ENCODE results near the gene GPHA2.
A peak's percentile ranks its signal among the peaks of the same experiment; 100 is the strongest.

Gene GPHA2

GRCh38 chr11:64924910-64925284, 10.8 kb downstream of the GPHA2 start:
- H3K4me3 ChIP-seq (ENCODE audit: control insufficient read depth, low read depth, low read length) = peak overlapping the region; percentile 74
- DNase-seq (ENCODE audit: low read depth) = no peak
- TF ChIP-seq, protein P1, sequence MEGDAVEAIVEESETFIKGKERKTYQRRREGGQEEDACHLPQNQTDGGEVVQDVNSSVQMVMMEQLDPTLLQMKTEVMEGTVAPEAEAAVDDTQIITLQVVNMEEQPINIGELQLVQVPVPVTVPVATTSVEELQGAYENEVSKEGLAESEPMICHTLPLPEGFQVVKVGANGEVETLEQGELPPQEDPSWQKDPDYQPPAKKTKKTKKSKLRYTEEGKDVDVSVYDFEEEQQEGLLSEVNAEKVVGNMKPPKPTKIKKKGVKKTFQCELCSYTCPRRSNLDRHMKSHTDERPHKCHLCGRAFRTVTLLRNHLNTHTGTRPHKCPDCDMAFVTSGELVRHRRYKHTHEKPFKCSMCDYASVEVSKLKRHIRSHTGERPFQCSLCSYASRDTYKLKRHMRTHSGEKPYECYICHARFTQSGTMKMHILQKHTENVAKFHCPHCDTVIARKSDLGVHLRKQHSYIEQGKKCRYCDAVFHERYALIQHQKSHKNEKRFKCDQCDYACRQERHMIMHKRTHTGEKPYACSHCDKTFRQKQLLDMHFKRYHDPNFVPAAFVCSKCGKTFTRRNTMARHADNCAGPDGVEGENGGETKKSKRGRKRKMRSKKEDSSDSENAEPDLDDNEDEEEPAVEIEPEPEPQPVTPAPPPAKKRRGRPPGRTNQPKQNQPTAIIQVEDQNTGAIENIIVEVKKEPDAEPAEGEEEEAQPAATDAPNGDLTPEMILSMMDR (conservative IDR thresholded peaks at IDR 0.05; ENCODE audit: control insufficient read depth, insufficient read depth, low read depth, low read length) = no peak

GRCh38 chr11:64923944-64924909, 11.5 kb downstream of the GPHA2 start, which contains the start of gene PPP2R5B:
PPP2R5B (plus strand) TSS chr11:64924689; CDS start chr11:64925735, 1,046 bp downstream.
- DNase-seq (ENCODE audit: low read depth) = peak; percentile 93
- H3K4me3 ChIP-seq (ENCODE audit: control insufficient read depth, low read depth, low read length) = peak within 1 kb of the TSS; percentile 74
- TF ChIP-seq, protein P1 (conservative IDR thresholded peaks at IDR 0.05; ENCODE audit: control insufficient read depth, insufficient read depth, low read depth, low read length) = no peak

DNA sequence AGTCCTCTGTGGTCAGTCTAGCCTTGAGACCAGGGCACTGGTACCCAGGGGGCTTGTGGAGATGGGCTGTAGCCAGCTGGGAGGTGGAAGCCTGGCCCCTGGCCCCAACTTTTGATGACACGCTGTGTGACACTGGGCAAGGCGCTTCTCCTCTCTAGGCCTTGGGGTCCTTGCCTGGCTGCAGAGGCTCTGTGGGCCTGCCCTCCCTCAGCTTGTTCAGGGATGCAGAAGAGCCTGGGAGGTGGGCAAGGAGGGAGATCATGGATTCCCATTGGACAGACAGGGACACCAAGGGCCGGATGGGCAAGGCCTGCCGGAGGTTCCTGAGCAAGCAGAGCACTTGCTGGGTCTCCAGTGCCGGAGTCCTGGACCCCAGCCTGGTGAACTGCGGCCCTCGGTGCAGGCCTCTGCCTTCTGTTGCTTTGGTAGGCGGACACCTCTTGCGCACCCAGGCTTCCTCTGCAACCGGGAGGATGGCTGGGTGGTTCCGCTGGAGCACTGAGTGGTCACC, 12.5 kb downstream of the GPHA2 start:
- TF ChIP-seq, protein P1 (conservative IDR thresholded peaks at IDR 0.05; ENCODE audit: control insufficient read depth, insufficient read depth, low read depth, low read length) = no peak
- no peak for DNase-seq (ENCODE audit: low read depth)
- no peak overlapping the region for H3K4me3 ChIP-seq (ENCODE audit: control insufficient read depth, low read depth, low read length)

- no peak for DNase-seq (ENCODE audit: low read depth)
- TF ChIP-seq, protein P1 (conservative IDR thresholded peaks at IDR 0.05; ENCODE audit: control insufficient read depth, insufficient read depth, low read depth, low read length) = no peak
- H3K4me3 ChIP-seq (ENCODE audit: control insufficient read depth, low read depth, low read length) = no peak overlapping the region
Measured at GRCh38 chr11:64921384-64921783, 14.3 kb downstream of the GPHA2 start.

DNA sequence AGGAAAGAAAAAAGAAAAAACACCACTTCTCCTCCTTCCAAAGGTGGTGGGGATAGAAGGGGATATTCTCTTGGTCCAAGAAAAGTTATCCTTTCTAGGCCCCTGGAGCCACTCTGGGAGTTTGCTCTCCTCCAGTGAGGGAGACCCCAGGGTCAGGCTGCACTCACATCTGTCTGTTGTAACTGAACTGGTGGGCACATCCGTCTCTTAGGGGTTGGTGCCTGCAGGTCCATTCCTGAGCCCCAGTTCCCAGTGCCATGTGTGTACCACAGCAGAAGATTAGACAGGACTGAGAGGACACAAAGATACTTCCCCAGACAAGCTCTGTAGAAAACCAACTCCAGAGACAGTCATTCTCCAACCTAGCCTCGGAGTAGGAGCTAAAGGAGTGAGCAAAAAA, 15.6 kb downstream of the GPHA2 start:
- TF ChIP-seq, protein P1 (conservative IDR thresholded peaks at IDR 0.05; ENCODE audit: control insufficient read depth, insufficient read depth, low read depth, low read length) = no peak
- no peak for DNase-seq (ENCODE audit: low read depth)
- no peak overlapping the region for H3K4me3 ChIP-seq (ENCODE audit: control insufficient read depth, low read depth, low read length)

- no peak for DNase-seq (ENCODE audit: low read depth)
- H3K4me3 ChIP-seq (ENCODE audit: control insufficient read depth, low read depth, low read length) = no peak overlapping the region
- TF ChIP-seq, protein P1 (conservative IDR thresholded peaks at IDR 0.05; ENCODE audit: control insufficient read depth, insufficient read depth, low read depth, low read length) = no peak
Measured at GRCh38 chr11:64919627-64920026, 16.1 kb downstream of the GPHA2 start.
